MCF 10A (cell line): ENCODE results near the gene CKAP2L. TPM values are rescaled to one million over a fixed set of nuclear protein-coding genes. Genes with fewer than 3 reads are reported as not detected.

ENCODE experiments used
- BruUV-seq: library from RNA; stranded (reverse); fragments of 400-500 nt; replicated peaks from 2 replicates; lab custom pipeline; 2021; lab: Mats Ljungman, UMichigan
- CTCF ChIA-PET: fragments of 300-600 bp; sonication (Branson Sonifier 250); formaldehyde crosslinking; extraction: SDS; loops from one replicate; lab custom pipeline; 2021; ENCODE audit warnings: antibody characterized with exemption, inconsistent platforms; lab: Yijun Ruan, JAX
- POLR2A ChIA-PET: fragments of 300-600, 350-650 bp; sonication (Branson Sonifier 250); formaldehyde crosslinking; extraction: SDS; loops from one replicate; lab custom pipeline; 2020; ENCODE audit warnings: antibody characterized with exemption, inconsistent platforms; lab: Yijun Ruan, JAX
- DNase-seq: peaks from one replicate; pipeline ENCODE4 v3.0.0-alpha.2; 2018; ENCODE audit not compliant: unreplicated experiment
- H3K27ac Mint-ChIP-seq: one replicate; pipeline ENCODE4 v1.8.0; 2022; ENCODE audit warnings: mild to moderate bottlenecking, low read depth, mixed read lengths; ENCODE audit not compliant: unreplicated experiment
- H3K27me3 Mint-ChIP-seq: one replicate; pipeline ENCODE4 v1.8.0; 2022; ENCODE audit warnings: mixed read lengths; ENCODE audit not compliant: insufficient read depth, unreplicated experiment
- H3K36me3 Mint-ChIP-seq: one replicate; pipeline ENCODE4 v1.8.0; 2022; ENCODE audit warnings: mild to moderate bottlenecking, moderate library complexity, mixed read lengths; ENCODE audit not compliant: insufficient read depth, unreplicated experiment
- H3K4me1 Mint-ChIP-seq: one replicate; pipeline ENCODE4 v1.8.0; 2022; ENCODE audit warnings: mixed read lengths; ENCODE audit not compliant: insufficient read depth, unreplicated experiment
- H3K4me3 Mint-ChIP-seq: one replicate; pipeline ENCODE4 v1.8.0; 2022; ENCODE audit warnings: mild to moderate bottlenecking, moderate library complexity, mixed read lengths; ENCODE audit not compliant: unreplicated experiment
- H3K9me3 Mint-ChIP-seq: one replicate; pipeline ENCODE4 v1.8.0; 2022; ENCODE audit warnings: mixed read lengths; ENCODE audit not compliant: unreplicated experiment
- intact Hi-C: fragments of 100-400 bp; cut with micrococcal nuclease; formaldehyde crosslinking; loops from 2 replicates; pipeline ENCODE4 v1.14.1; 2022
- total RNA-seq: library from RNA; stranded (reverse); gene quantifications from 2 replicates; pipeline ENCODE4 v1.2.3, GENCODE V29; 2022
- TF ChIP-seq, protein P1 (sequence below): fragments of 200-600 bp; IDR thresholded peaks from one replicate; pipeline ENCODE4 v1.8.0; 2022; ENCODE audit warnings: antibody characterized with exemption, mild to moderate bottlenecking; ENCODE audit not compliant: unreplicated experiment

The CKAP2L gene
- total RNA-seq, 1 experiment from 2014 or later, result 21.6 TPM

- Mint-ChIP-seq H3K27me3 (no peaks in the 10 kb centered on the region), H3K27ac (no peak overlapping the region), H3K9me3 (peaks cover 18% of the 10 kb centered on the region), H3K36me3 (peaks cover 10% of the 10 kb centered on the region), H3K4me3 (no peak overlapping the region), H3K4me1 (peaks cover 48% of the 10 kb centered on the region)
- CTCF ChIA-PET, result interaction anchor here (2.4 kb wide), 1 partner anchor 78 kb away, joined by 14 read pairs; no protein-coding TSS in a partner anchor
- BruUV-seq, result no TSS peak
- POLR2A ChIA-PET, result interaction anchor here (0.7 kb wide), 1 partner anchor 29 kb away, joined by 3 read pairs; the partner anchor contains the start of gene IL1B
- DNase-seq, result no peak
- intact Hi-C loops, result no loop called here
- TF ChIP-seq, protein P1, sequence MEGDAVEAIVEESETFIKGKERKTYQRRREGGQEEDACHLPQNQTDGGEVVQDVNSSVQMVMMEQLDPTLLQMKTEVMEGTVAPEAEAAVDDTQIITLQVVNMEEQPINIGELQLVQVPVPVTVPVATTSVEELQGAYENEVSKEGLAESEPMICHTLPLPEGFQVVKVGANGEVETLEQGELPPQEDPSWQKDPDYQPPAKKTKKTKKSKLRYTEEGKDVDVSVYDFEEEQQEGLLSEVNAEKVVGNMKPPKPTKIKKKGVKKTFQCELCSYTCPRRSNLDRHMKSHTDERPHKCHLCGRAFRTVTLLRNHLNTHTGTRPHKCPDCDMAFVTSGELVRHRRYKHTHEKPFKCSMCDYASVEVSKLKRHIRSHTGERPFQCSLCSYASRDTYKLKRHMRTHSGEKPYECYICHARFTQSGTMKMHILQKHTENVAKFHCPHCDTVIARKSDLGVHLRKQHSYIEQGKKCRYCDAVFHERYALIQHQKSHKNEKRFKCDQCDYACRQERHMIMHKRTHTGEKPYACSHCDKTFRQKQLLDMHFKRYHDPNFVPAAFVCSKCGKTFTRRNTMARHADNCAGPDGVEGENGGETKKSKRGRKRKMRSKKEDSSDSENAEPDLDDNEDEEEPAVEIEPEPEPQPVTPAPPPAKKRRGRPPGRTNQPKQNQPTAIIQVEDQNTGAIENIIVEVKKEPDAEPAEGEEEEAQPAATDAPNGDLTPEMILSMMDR, result no peak
Measured at GRCh38 chr2:112807233-112807807, 42.9 kb upstream of the CKAP2L start.

DNA sequence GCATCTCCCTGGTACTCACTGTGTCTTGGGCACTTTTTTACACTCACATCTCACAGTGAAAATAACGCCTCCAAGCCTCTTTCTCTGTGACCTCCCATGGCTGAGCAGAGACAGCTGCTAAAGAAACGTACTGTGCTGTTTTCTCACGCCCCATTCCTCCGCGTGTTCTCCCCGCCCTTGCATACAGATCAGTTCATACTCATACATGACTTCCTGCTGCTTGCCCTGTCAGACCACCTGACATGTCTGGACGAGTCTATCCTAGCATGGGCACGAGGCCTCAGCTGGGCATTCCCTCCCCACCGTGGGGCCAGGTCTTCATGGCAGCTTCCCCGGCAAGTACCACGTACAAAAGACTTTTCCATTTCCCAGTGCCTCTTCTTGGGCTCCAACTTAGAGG, 41.1 kb upstream of the CKAP2L start:
- H3K4me1 Mint-ChIP-seq, result peaks cover 36% of the 10 kb centered on the region
- intact Hi-C loops, result no loop called here
- H3K27ac Mint-ChIP-seq, result peak overlapping the region; percentile 98
- POLR2A ChIA-PET, result interaction anchor here (0.6 to 6.1 kb wide), 12 partner anchors 9 to 348 kb away, joined by 3 to 37 read pairs (median 3); partner anchors contain the start of gene IL1A
- H3K27me3 Mint-ChIP-seq, result no peaks in the 10 kb centered on the region
- H3K9me3 Mint-ChIP-seq, result peaks cover 21% of the 10 kb centered on the region
- CTCF ChIA-PET, result interaction anchor here (0.6 to 1.0 kb wide), 6 partner anchors 10 to 212 kb away, joined by 3 to 4 read pairs (median 3); no protein-coding TSS in a partner anchor
- H3K4me3 Mint-ChIP-seq, result peak overlapping the region; percentile 37
- peaks cover 6% of the 10 kb centered on the region for H3K36me3 Mint-ChIP-seq
- TF ChIP-seq, protein P1, result no peak
- no TSS peak for BruUV-seq
- DNase-seq, result peak; percentile 87

- Mint-ChIP-seq H3K27me3 (no peaks in the 10 kb centered on the region), H3K27ac (peak overlapping the region; percentile 97), H3K4me3 (no peak overlapping the region), H3K9me3 (peaks cover 25% of the 10 kb centered on the region), H3K4me1 (peaks cover 30% of the 10 kb centered on the region), H3K36me3 (peaks cover 6% of the 10 kb centered on the region)
- TF ChIP-seq, protein P1, result no peak
- BruUV-seq, result no TSS peak
- intact Hi-C loops, result no loop called here
- peak; percentile 66 for DNase-seq
- CTCF ChIA-PET, result interaction anchor here (0.6 to 1.2 kb wide), 4 partner anchors 19 to 54 kb away, joined by 3 to 4 read pairs (median 3); partner anchors contain the start of gene IL1A
- POLR2A ChIA-PET, result interaction anchor here (0.6 to 6.1 kb wide), 8 partner anchors 8 to 221 kb away, joined by 3 to 37 read pairs (median 4); partner anchors contain the start of gene IL1A
Measured at GRCh38 chr2:112803691-112804521, 39.5 kb upstream of the CKAP2L start.
